LoVo (cell line): Measurements from ENCODE around the gene NEK11.
"Not testable (repeated sequence)": the region's sequence is repeated elsewhere in the genome, so short reads cannot be mapped to it uniquely, and the experiment has no call there.

Experiments
- DNase-seq: peaks from one replicate; pipeline ENCODE4 v3.0.0-alpha.2; 2016; ENCODE audit warnings: low spot score

NEK11 gene

GRCh38 chr3:131306242-131306641 is 279.6 kb downstream of the NEK11 start:
- no peak for DNase-seq

- DNase-seq = no peak
These were observed 287.6 kb downstream of the NEK11 start for GRCh38 chr3:131314318-131314717.

GRCh38 chr3:131315162-131315561 is 288.5 kb downstream of the NEK11 start:
- no peak for DNase-seq

DNA sequence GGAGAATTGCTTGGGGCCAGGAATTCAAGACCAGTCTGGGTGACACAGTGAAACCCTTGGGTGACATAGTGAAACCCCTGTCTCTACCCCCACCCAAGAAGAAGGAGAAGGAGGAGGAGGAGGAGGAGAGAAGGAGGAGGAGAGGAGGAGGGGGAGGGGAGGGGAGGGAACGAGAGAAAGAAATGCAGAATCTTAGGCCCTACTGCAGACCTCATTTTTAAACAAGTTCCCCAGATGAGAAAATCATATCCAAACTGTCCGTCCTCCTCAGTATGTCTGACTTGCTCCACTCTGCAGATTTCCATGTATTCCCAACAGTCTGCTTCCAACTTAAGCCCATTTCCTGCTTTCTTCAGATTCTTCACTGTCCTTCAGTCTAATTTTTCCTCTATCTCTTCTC is 291.0 kb downstream of the NEK11 start:
- no peak for DNase-seq

DNA sequence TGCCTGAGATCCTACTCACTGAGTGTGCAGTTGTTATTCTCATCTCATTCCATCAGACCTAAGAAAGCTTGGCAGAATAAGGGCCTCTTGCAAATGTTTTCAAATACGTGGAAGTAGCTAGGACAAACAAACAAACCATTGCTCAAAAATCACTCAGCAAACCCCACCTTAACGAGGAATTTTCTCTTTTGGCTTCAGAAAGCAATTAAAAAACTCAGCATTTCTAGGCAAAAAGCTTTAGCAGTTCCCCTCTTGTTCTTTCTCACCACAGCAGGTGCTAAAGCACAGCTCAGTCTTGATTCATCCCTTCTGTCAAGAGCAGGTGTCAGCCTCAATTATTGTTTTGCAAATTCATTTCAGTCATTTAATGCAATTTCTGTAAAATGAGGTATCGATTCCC is 296.3 kb downstream of the NEK11 start:
- DNase-seq = no peak

DNA sequence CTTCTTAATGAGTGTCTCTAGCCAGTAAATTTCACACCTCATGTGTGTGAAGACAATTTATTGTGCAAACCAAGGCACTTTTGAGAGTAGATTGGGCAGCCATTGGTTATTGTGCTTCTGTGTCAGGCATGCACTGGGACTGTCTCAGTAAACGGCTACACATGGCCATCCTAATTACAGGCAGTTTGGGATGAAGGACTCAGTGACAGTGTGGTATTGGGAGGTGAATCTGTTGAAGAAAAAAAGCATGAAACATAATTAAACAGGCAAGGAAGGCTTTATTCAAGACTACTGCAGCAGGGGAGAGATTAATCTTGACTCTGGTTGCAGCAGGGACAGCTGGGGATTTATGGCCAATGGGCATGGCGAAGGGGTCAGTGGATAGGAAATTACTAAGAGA is 297.1 kb downstream of the NEK11 start:
- no peak for DNase-seq

GRCh38 chr3:131324923-131325322 is 298.2 kb downstream of the NEK11 start:
- no peak for DNase-seq

- peak; percentile 12 for DNase-seq
These were observed 299.6 kb downstream of the NEK11 start for GRCh38 chr3:131326307-131326706.

DNA sequence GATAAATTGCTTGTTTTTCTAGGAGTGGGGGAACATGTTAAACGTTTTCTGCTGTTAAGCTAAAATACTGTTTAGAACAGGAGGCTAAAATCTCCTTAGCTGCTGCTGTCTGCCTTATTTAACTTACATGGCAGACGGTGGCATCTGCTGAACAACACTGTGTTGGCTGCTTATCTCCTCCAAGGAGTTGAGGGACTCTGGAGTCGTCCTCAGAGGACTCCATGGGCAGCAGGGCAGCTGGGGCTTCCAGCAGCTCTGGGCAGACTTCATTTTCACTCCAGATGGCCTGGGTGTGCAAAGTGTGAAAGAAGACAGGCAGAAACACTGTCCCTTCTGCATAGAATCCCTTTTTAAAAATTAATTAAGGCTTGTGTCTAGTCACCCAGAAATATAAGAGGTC is 302.0 kb downstream of the NEK11 start:
- DNase-seq = no peak

- DNase-seq = no peak
These were observed 303.1 kb downstream of the NEK11 start for GRCh38 chr3:131329774-131330173.

DNA sequence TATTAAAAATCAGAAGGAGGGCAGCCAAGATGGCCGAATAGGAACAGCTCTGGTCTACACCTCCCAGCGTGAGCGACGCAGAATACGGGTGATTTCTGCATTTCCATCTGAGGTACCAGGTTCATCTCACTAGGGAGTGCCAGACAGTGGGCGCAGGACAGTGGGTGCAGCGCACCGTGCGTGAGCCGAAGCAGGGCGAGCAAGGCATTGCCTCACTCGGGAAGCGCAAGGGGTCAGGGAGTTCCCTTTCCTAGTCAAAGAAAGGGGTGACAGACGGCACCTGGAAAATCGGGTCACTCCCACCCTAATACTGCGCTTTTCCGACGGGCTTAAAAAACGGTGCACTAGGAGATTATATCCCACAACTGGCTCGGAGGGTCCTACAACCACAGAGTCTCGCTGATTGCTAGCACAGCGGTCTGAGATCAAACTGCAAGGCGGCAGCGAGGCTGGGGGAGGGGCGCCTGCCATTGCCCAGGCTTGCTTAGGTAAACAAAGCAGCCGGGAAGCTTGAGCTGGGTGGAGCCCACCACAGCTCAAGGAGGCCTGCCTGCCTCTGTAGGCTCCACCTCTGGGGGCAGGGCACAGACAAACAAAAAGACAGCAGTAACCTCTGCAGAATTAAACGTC is 304.9 kb downstream of the NEK11 start:
- not testable (repeated sequence) for DNase-seq

- no peak for DNase-seq
These were observed 312.4 kb downstream of the NEK11 start for GRCh38 chr3:131338948-131339640.

- no peak for DNase-seq
These were observed 315.1 kb downstream of the NEK11 start for GRCh38 chr3:131341761-131342160.

GRCh38 chr3:131348911-131349310 is 322.2 kb downstream of the NEK11 start:
- no peak for DNase-seq

GRCh38 chr3:131349454-131349853 is 322.8 kb downstream of the NEK11 start:
- no peak for DNase-seq

DNA sequence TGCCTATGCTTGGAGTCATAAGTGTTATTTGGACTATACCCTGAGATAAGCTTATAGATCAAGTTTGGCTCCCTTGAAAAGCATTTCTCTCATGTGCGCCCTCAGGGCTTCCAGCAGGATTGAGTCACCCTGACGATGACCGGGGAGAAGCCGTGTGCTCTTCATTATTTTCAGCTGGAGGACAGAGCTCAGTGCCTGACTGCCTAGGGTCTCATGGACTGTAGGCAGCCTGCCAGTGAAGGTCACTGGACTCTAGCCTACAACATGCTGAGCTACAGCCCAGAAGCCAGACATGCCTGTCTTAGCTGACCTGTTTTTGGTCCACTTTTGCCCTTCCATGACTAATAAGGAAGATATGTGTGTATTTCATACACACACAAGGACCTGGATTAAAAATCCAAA is 323.3 kb downstream of the NEK11 start:
- no peak for DNase-seq

DNA sequence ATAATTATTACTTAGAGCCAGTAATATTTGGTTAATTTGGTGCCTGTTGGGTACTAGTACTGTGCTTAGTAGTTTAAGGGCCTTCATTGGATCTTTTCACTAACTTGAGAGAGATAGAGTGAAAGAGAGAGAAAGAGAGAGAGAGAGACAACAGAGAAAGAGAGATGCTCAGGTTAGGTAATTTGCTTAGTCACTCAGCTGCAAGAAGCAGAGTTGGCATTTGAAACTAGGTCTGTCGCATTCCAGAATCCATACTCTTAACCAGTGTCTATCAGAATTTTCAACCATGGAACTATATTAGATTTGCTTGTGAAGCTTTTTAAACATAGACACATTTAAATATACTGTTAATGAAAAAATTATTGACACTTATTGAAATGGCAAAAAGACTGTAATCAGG is 323.8 kb downstream of the NEK11 start:
- no peak for DNase-seq

GRCh38 chr3:131353016-131353877 is 326.6 kb downstream of the NEK11 start:
- DNase-seq = no peak

GRCh38 chr3:131353986-131354385 is 327.3 kb downstream of the NEK11 start:
- no peak for DNase-seq

DNA sequence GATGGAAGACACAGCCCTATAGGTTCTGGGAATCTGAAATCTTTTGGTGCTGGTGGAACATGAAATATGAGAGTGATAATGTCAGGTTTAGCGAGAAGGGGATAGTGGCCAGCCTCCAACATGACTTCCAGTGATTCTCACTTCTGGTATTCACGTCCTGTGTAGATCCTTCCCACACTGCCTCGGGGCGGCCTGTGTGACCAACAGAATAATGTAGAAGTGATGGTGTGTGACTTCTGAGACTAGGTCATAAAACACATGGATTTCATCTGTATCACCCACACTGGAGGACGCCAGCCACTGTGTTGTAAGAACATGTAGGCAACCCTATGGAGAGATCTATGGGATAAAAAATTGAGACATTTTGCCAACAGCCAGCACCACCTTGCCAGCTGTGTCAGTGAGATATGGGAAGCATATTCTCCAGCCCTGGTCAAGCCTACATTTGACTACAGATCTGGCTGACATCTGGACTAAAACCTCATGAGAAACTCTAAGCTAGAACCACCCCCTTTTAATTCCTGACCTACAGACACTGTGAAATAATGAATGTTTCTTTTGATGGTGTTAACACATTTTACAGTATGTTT is 329.4 kb downstream of the NEK11 start:
- DNase-seq = no peak

GRCh38 chr3:131357275-131357674 is 330.6 kb downstream of the NEK11 start:
- no peak for DNase-seq

GRCh38 chr3:131360191-131360755 is 333.6 kb downstream of the NEK11 start:
- DNase-seq = no peak
